Muscle of arm (tissue), 12 donors: ENCODE measurements around the gene RYR2. TPM values are rescaled to one million over a fixed set of nuclear protein-coding genes. Genes with fewer than 3 reads are reported as not detected.

Source experiments
- DNase-seq: peaks from one replicate; pipeline ENCODE4 v3.0.0-alpha.2; 2013
- polyA plus RNA-seq, 12 donors: library from polyadenylated mRNA; unstranded; fragments of 120-200 nt; gene quantifications; one replicate each; pipeline ENCODE4 v1.2.1, GENCODE V29; 2013; ENCODE audit not compliant: insufficient read length in 12 of 12

The RYR2 gene
- polyA plus RNA-seq, 12 donors = 1.9 to 4.7 (median 3.5) TPM; not detected in 1

DNA sequence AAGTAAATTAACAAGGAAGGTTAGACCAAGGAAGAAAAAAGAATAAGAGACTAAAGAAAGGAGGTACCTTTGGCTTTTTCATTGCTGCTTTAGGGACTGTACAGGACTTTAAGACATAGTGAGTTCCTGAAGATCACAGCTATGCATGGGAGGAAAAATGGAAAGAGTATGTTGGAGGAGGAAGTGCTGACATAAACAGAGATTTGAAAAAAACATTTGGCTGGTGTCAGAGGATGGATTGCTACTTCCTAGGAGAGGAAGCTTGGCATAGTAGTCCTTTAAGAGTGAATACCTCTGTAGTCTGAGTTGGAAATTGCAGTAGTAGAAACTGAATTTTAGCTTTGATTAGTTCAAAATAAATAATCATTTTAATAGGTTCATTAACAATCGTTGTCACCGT, 398.4 kb downstream of the RYR2 start:
- DNase-seq = no peak

DNA sequence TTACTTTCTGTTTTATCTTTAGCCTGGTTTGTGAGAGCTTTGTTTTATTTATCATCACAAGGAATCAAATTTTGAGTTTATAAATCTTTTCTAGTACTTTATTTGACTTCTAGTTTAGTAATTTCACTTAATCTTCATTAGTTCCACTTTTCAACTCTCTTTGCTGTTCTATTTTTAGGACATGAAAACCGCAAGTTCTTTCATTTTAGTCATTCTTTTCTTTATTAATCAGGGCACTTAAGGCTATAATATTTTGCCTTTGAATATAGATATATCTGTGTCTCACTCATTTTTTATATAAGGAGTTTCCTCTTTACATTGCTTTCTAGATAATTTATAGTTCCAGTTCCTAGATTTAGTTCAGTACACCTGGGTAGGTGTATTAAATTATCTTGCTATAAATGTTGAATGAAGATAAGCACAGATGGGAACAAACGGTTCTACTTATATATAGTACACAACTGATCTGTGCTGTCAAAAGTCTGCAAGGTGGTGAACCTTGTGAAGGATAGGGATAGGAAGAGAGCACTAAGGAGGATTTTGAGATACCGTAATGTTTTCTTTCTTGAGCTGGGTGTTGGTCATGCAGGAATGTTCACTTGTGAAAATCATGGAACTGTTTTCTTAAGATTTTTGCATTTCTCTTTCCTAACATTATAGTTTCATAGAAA, 402.3 kb downstream of the RYR2 start:
- DNase-seq = no peak

DNA sequence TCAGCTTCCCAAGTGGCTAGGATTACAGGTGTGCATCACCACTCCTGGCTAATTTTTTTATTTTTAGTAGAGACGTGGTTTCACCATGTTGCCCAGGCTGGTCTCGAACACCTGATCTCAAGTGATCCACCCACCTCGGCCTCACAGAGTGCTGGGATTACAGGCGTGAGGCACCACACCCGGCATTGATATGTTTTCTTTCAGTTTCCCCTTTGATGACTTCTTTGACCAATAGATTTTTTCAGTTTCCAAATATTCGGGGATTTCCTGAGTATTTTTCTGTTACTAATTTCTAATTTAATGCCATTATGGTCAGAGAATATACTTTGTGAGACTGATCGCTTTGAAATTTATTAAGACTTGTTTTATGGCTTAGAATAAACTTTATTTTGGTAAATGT, 406.1 kb downstream of the RYR2 start:
- DNase-seq = no peak

GRCh38 chr1:237457573-237457972, 415.6 kb downstream of the RYR2 start:
- no peak for DNase-seq

GRCh38 chr1:237467320-237467719, 425.3 kb downstream of the RYR2 start:
- DNase-seq = no peak

DNA sequence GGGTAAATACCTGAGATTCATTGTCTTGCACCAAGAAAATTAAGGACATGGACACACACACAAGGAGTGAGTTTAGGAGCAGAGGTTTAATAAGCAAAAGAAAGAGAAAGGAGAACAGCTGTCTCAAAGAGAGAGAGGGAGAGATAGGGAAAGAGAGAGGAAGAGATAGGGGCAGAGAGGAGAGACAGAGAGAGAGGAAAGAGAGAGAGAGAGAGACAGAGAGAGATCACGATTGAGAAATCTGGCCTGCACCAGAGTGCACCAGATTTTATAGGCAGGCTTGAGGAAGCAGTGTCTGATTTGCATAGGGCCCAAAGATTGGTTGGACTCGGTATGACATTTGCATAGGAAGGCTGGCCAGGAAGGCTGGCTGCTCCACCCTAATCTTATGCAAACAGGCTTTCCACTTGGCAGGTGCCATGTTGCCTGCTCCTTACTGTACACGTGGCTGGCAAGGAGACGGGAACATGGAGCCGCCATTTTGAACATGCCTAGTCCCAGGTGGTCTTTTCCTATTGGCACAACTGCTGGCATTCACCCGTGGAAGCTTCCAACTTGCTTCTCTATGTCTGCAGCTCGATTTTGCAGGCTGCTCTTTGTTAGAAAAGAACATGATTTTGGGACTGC, 428.8 kb downstream of the RYR2 start:
- no peak for DNase-seq

- DNase-seq = no peak
Observed at GRCh38 chr1:237471377-237471776, 429.4 kb downstream of the RYR2 start.

DNA sequence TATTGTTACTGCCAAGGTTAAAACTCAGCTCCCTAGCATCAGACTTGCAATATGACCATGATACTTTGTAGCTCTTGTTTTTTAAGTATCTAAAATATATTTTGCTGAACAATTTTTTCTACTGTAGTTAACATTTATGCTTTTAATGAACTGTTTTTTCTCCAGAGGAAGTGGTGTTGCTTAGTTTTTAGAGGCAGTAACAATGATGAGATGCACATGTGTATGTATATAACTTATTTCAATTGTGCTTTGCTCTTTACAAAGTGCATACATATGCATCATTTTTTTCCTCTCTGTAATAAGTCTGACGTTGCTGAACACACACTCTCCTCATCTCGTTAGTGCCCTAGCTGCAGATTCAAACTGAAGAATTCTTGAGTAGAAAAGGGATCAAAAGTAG, 430.0 kb downstream of the RYR2 start:
- DNase-seq = no peak

GRCh38 chr1:237473854-237474253, 431.9 kb downstream of the RYR2 start:
- no peak for DNase-seq

DNA sequence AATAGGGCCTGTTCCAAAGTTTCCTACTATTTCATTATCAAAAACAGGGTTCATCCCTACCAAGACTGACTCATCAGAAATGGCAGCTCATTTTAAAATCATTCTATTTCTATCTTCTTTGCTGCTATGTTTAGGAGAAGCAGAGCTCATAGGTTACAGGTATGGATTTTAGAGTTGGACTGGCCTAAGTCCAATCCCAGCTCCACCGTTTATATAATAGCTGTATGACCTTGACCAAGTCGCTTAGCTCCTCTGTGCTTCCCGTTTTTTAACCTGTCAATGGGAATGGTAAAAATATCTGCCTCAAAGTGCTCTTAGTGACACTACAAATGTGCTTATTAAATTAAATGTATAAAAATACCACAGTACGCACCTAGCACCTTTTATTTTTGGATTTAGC, 436.1 kb downstream of the RYR2 start:
- DNase-seq = no peak

DNA sequence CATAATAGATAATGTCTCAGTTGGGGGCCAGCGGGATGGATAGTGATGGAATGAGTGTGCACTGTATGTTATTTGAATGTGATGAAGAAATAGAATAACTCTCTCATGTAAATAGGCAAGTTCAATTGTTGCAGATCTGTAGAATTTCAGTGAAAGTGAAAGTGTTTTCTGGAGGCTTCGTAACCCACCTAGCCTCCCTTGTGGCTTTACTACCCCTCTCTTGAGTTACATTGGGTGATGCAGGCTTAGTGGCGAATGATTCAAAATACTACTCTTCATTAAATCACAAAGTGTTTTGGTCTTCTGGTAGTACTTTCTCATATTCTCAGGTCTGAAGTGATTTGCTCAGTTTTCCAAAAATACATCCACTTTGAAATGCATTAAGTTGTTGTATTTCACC, 436.9 kb downstream of the RYR2 start:
- no peak for DNase-seq

DNA sequence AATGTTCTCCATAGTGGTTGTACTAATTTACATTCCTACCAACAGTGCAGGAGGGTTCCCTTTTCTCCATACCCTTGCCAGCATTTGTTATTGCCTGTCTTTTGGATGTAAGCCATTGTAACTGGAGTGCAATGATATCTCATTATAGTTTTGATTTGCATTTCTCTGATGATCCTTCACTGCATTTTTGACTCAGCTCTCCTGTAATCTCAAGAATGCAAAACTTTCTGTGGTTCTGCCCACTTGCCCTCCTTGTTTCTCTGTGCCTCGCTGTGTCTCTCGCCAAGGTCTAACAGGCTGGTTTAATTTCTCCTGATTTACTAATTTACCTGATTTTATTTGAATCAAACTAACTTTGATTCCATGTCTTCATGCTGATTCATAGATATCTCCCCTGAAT, 440.8 kb downstream of the RYR2 start:
- DNase-seq = no peak

DNA sequence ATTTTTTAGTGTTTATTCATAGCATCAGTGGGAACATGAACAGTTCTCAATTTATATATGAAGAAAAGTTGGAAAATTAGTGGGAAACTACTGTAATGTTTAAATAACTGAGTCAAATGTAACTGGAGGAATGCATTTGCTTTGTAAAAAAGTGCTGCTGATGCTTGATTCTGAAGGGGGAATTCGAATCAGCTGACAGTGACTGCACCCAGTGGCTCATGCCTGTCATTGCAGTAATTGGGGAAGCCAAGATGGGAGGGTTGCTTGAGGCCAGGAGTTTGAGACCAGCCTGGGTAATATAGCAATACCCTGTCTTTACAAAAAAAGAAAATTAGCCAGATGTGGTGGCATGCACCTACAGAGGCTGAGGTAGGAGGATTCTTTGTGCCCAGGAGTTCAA, 450.4 kb downstream of the RYR2 start:
- DNase-seq = no peak

GRCh38 chr1:237500566-237500965, 458.6 kb downstream of the RYR2 start:
- no peak for DNase-seq

- DNase-seq = no peak
Observed at GRCh38 chr1:237503292-237503691, 461.3 kb downstream of the RYR2 start.

DNA sequence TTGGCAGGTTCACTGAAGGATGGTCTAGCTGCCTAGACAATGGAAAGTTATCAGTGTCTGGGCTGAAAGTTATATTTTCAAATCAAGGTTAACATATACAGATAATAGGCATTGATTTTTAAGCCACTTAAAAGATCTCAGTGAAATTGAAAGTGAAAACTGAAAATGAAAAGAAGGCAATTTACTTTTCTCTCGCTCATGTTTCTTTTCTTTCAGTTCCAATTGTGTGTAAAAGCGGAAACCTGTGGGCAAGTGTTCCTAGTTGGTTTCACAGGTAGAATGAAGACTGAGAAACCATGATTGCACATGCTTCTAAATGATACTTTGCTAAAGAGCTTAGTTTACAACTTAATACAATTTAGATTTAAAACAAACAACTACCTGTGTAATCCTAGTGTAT, 465.0 kb downstream of the RYR2 start:
- no peak for DNase-seq

DNA sequence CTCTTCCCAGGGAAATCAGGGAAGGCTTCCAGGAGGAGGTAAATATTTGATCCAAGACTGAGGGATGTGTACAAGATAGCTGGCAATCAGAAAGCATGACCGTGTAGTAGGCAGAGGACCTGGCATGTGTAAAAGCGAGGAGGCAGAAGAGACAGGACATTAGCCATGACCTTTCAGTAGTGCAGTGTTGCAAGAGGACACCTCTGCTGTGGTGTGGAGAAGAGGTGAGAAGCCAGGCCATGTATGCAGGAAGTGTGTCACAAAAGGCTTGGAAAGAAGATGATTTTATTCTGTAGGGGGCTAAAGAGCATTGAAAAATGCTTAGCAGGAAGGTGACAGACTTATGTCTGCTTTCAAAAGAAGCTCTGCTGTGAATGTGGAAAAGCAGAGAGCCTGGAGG, 467.8 kb downstream of the RYR2 start:
- no peak for DNase-seq

GRCh38 chr1:237525102-237525501, 483.1 kb downstream of the RYR2 start:
- no peak for DNase-seq

DNA sequence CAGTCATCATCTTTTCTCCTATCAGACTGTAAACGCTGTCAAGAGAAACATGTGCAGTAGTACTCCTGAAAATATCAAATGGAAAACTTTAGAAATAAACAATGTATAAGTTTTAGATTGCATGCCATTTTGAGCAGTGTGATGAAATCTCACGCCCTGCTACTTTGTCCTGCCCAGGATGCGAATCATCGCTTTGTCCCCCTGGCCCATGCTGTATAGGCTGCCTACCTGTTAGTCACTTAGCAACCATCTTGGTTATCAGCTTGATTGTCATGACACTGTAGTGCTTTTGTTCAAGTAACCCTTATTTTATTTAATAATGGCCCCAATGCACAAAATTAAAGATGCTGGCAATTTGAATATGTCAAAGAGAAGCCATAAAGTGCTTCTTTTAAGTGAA, 485.8 kb downstream of the RYR2 start:
- DNase-seq = no peak

DNA sequence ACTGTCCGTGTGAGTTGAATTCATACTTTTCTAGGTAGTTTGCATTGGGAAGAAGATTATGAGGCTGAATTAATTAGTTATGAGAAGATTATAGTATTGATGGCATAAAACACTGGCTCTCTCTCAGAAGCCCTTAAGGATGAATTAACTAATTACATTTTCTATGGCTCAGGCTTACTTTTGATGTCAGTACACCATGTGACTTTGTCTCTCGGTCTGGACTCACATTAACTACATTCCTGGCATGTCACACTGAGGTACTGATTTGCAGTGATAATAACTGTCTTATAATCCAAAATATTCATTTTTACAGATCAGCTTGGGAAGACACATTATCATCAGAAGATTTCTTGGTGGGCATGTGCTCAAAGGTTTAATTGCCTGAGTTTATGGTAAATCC, 486.6 kb downstream of the RYR2 start:
- DNase-seq = no peak

DNA sequence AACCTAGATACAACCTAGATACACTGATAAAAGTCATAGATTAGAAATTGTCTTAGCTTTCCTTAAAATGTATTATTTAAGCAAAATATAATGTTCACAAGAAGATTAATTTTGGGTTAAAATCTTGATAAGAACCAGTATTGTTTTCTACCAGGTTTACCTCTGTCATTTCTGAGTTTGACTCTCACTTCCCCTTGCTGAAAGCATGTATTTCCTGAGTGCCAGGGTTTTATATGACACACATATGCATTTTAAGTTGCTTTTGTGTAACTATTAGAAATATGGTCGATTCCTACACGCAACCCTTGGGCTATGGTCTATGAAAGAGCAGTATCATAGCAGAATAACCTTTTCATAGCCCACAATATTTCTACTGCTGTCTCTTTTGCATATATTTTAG, 497.1 kb downstream of the RYR2 start:
- no peak for DNase-seq

DNA sequence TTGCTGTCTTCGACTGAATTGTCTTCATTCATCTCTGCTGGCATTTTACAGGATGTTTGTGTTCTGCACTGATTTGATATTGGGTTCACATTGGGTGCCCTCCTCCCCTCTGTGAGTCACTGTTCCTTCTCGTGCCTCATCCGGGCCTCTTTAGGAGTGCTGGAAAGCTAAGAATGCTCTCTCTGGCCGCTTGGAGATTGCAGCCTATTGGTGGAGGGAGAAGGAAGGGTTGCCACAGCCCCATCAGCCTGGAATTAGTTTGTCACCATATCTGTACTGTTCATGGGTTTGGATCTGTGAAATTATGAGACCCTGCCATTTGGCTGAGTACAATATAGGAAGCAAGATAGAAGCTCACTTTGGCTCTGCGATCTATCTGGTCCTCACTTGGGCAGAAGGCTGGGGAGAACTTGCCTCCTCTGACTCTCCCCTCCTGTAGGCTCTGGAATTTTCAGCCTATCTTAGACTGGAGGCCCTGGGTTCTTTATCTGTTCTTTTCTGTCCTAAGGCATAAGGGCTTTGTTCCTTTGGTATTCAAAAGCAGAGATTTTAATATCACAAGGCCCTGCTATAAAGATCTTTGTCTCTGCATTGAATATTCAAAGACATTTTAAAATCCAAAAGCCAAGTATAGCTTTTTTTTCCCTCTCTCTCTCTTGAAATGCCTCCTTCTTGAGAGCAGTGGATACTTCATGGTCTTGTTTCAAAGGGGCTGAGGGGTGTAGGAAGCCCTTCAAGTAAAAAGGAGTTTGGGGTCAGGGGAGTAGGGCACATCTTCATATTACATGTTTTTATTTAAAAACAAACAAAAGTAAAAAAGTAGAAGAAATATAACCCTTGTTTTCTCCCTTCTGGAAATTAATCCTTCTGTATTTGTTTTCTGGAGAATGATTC, 500.8 kb downstream of the RYR2 start:
- no peak for DNase-seq

- DNase-seq = no peak
Observed at GRCh38 chr1:237553078-237553477, 511.1 kb downstream of the RYR2 start.
